ENCODE results near the gene FGF14. TPM values are rescaled to one million over a fixed set of nuclear protein-coding genes. Genes with fewer than 3 reads are reported as not detected.

FGF14 gene
- total and polyA plus RNA-seq, 2 experiments from 2014 or later, result 0.73 TPM; not detected in 1

- TF ChIP-seq EZH2phosphoT487 (IDR thresholded peaks at IDR 0.05; ENCODE audit: low read depth, severe bottlenecking, unreplicated experiment), result no peak
- no peak for TF ChIP-seq EZH2 (IDR thresholded peaks at IDR 0.05; ENCODE audit: borderline replicate concordance)
- TF ChIP-seq CTCF (IDR thresholded peaks at IDR 0.05; ENCODE audit: poor library complexity), result no peak
- no peak overlapping the region for H3K27ac ChIP-seq
Measured at GRCh38 chr13:101989798-101990350, 412.0 kb downstream of the FGF14 start.

GRCh38 chr13:101988140-101988539 is 413.7 kb downstream of the FGF14 start:
- Histone ChIP-seq H3K27ac (no peak overlapping the region), H4K20me1 (ENCODE audit: insufficient read depth, poor library complexity, severe bottlenecking) (no peaks in the 10 kb centered on the region), H3K27me3 (no peaks in the 10 kb centered on the region), H3K9me3 (ENCODE audit: low read depth) (no peaks in the 10 kb centered on the region), H3K4me3 (no peak overlapping the region), H3K9me2 (replicated peaks; ENCODE audit: insufficient read depth) (no peaks in the 10 kb centered on the region), H3K79me2 (no peaks in the 10 kb centered on the region), H2AFZ (no peak overlapping the region), H3K4me1 (ENCODE audit: insufficient read depth) (no peaks in the 10 kb centered on the region), H3K36me3 (replicated peaks; ENCODE audit: insufficient read depth, low read depth) (no peaks in the 10 kb centered on the region), H3K4me2 (no peak overlapping the region)
- DNase-seq (ENCODE audit: low spot score), result no peak
- no peak for TF ChIP-seq EZH2phosphoT487 (IDR thresholded peaks at IDR 0.05; ENCODE audit: low read depth, severe bottlenecking, unreplicated experiment)
- TF ChIP-seq CTCF (IDR thresholded peaks at IDR 0.05; ENCODE audit: poor library complexity), result no peak
- TF ChIP-seq EZH2 (IDR thresholded peaks at IDR 0.05; ENCODE audit: borderline replicate concordance), result no peak
- 83% methylated on average over 4 of the region's 4 CpGs for WGBS (ENCODE audit: low lambda C conversion rate, missing lambda C conversion rate)

More at GRCh38 chr13:101989798-101990350, 412.0 kb downstream of the FGF14 start:
- Histone ChIP-seq H3K4me1 (ENCODE audit: insufficient read depth) (no peaks in the 10 kb centered on the region), H2AFZ (no peak overlapping the region), H3K4me2 (no peak overlapping the region), H4K20me1 (ENCODE audit: insufficient read depth, poor library complexity, severe bottlenecking) (no peaks in the 10 kb centered on the region), H3K9me2 (replicated peaks; ENCODE audit: insufficient read depth) (no peaks in the 10 kb centered on the region), H3K4me3 (no peak overlapping the region), H3K36me3 (replicated peaks; ENCODE audit: insufficient read depth, low read depth) (no peaks in the 10 kb centered on the region), H3K27me3 (no peaks in the 10 kb centered on the region), H3K79me2 (no peaks in the 10 kb centered on the region), H3K9me3 (ENCODE audit: low read depth) (no peaks in the 10 kb centered on the region)
- no peak for DNase-seq (ENCODE audit: low spot score)
- WGBS (ENCODE audit: low lambda C conversion rate, missing lambda C conversion rate), result 83% methylated on average over 5 of the region's 5 CpGs

GRCh38 chr13:101986316-101986715 is 415.5 kb downstream of the FGF14 start:
- no peak for DNase-seq (ENCODE audit: low spot score)
- Histone ChIP-seq H3K27me3 (no peaks in the 10 kb centered on the region), H2AFZ (no peak overlapping the region), H3K4me1 (ENCODE audit: insufficient read depth) (no peaks in the 10 kb centered on the region), H3K4me2 (no peak overlapping the region), H3K9me3 (ENCODE audit: low read depth) (no peaks in the 10 kb centered on the region), H3K27ac (no peak overlapping the region), H3K9me2 (replicated peaks; ENCODE audit: insufficient read depth) (no peaks in the 10 kb centered on the region), H4K20me1 (ENCODE audit: insufficient read depth, poor library complexity, severe bottlenecking) (no peaks in the 10 kb centered on the region), H3K36me3 (replicated peaks; ENCODE audit: insufficient read depth, low read depth) (no peaks in the 10 kb centered on the region), H3K79me2 (no peaks in the 10 kb centered on the region), H3K4me3 (no peak overlapping the region)
- WGBS (ENCODE audit: low lambda C conversion rate, missing lambda C conversion rate), result 82% methylated on average over 2 of the region's 2 CpGs
- TF ChIP-seq CTCF (IDR thresholded peaks at IDR 0.05; ENCODE audit: poor library complexity), result no peak

GRCh38 chr13:101985321-101985720 is 416.5 kb downstream of the FGF14 start:
- no peak overlapping the region for H2AFZ ChIP-seq
- H3K4me1 ChIP-seq (ENCODE audit: insufficient read depth), result no peaks in the 10 kb centered on the region
- 80% methylated on average over 3 of the region's 3 CpGs for WGBS (ENCODE audit: low lambda C conversion rate, missing lambda C conversion rate)
- no peaks in the 10 kb centered on the region for H3K9me2 ChIP-seq (replicated peaks; ENCODE audit: insufficient read depth)
- H3K27ac ChIP-seq, result no peak overlapping the region
- no peak overlapping the region for H3K4me2 ChIP-seq
- no peaks in the 10 kb centered on the region for H3K36me3 ChIP-seq (replicated peaks; ENCODE audit: insufficient read depth, low read depth)
- no peaks in the 10 kb centered on the region for H3K9me3 ChIP-seq (ENCODE audit: low read depth)
- no peaks in the 10 kb centered on the region for H3K27me3 ChIP-seq
- no peak overlapping the region for H3K4me3 ChIP-seq
- no peaks in the 10 kb centered on the region for H3K79me2 ChIP-seq
- TF ChIP-seq EZH2 (IDR thresholded peaks at IDR 0.05; ENCODE audit: borderline replicate concordance) (no peak), CTCF (IDR thresholded peaks at IDR 0.05; ENCODE audit: poor library complexity) (no peak), EZH2phosphoT487 (IDR thresholded peaks at IDR 0.05; ENCODE audit: low read depth, severe bottlenecking, unreplicated experiment) (no peak)
- no peaks in the 10 kb centered on the region for H4K20me1 ChIP-seq (ENCODE audit: insufficient read depth, poor library complexity, severe bottlenecking)
- no peak for DNase-seq (ENCODE audit: low spot score)
